Activated naive CD8-positive, alpha-beta T cell treated with anti-CD3 and anti-CD28 coated beads for 36 hours (primary cell): ENCODE data around the gene ALG14. TPM values are rescaled to one million over a fixed set of nuclear protein-coding genes. Genes with fewer than 3 reads are reported as not detected.
"Not testable (repeated sequence)": the region's sequence is repeated elsewhere in the genome, so short reads cannot be mapped to it uniquely, and the experiment has no call there.

Source experiments
- DNase-seq: peaks from one replicate; pipeline ENCODE4 v3.0.0; 2021
- H3K27ac Mint-ChIP-seq: one replicate; pipeline ENCODE4 v1.8.0; 2022; ENCODE audit warnings: mild to moderate bottlenecking, moderate library complexity, mixed read lengths
- H3K27me3 Mint-ChIP-seq: one replicate; pipeline ENCODE4 v1.8.0; 2022; ENCODE audit warnings: mild to moderate bottlenecking, mixed read lengths
- H3K36me3 Mint-ChIP-seq: one replicate; pipeline ENCODE4 v1.8.0; 2021; ENCODE audit warnings: mild to moderate bottlenecking, mixed read lengths
- H3K4me1 Mint-ChIP-seq: one replicate; pipeline ENCODE4 v1.8.0; 2021; ENCODE audit warnings: mixed read lengths
- H3K4me3 Mint-ChIP-seq: one replicate; pipeline ENCODE4 v1.8.0; 2022; ENCODE audit warnings: mild to moderate bottlenecking, moderate library complexity, mixed read lengths
- H3K9me3 Mint-ChIP-seq: one replicate; pipeline ENCODE4 v1.8.0; 2022; ENCODE audit warnings: mixed read lengths
- total RNA-seq, 2 experiments: library from RNA; stranded (reverse); gene quantifications; one replicate each; pipeline ENCODE4 v1.2.3, GENCODE V29; 2021

ALG14 gene
- total RNA-seq, 2 experiments from 2014 or later, result 4.1 to 4.8 TPM

DNA sequence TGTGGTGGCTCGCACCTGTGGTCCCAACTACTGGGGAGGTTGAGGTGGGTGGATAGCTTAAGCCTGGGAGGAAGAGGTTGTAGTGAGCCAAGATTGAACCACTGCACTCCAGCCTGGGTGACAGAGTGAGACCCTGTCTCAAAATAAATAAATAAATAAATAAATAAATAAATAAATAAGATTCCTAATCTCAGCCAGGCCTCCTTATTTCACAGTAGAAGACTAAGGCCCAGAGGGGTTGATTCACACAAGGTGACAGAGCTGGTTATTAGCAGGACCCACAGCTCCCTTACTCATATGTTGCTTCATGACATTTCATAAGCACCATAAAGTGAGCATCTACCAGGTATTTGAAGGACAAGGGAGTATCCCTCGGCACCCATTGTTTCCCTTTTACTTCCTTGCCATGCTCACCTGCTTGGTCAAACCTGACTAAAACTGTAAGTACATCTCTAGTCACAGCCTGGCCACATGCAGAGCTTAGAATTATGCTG is 32.7 kb downstream of the ALG14 start:
- H3K36me3 Mint-ChIP-seq, result no peaks in the 10 kb centered on the region
- H3K4me1 Mint-ChIP-seq, result no peaks in the 10 kb centered on the region
- no peaks in the 10 kb centered on the region for H3K27me3 Mint-ChIP-seq
- no peak for DNase-seq
- H3K9me3 Mint-ChIP-seq, result no peaks in the 10 kb centered on the region
- no peak overlapping the region for H3K4me3 Mint-ChIP-seq
- H3K27ac Mint-ChIP-seq, result no peak overlapping the region

DNA sequence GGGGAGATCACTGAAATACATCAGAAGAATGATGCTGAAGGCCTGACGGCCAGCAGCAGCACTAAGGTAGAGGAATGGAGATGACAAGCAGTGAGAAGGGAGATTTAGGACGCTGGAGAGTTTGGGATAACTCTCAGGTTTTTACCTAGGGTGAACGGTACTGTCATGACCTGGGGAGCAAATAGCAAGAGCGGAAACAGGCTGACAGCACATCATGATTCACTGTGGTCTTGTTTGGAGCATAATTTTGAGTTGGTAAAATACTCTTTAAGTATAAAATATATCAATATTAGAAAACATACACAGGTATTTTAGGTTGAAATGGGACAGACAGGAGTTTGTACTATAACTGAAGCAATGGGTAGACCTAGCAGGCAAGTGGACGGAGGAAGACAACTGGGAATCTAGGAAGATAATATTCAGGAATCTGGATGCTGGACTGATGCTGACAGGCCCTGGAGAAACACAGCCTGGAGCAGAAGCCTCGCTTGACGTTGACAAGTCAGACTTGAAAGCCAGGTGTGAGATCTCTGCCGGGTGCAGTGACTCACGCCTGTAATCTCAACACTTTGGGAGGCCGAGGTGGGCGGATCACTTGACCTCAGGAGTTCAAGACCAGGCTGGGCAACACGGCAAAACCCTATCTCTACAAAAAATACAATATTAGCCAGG is 33.3 kb downstream of the ALG14 start:
- Mint-ChIP-seq H3K4me3 (no peak overlapping the region), H3K27me3 (no peaks in the 10 kb centered on the region), H3K4me1 (no peaks in the 10 kb centered on the region), H3K36me3 (no peaks in the 10 kb centered on the region), H3K9me3 (no peaks in the 10 kb centered on the region), H3K27ac (no peak overlapping the region)
- no peak for DNase-seq

GRCh38 chr1:95035536-95035935 is 37.2 kb downstream of the ALG14 start:
- no peak for DNase-seq
- Mint-ChIP-seq H3K27me3 (no peaks in the 10 kb centered on the region), H3K4me3 (no peak overlapping the region), H3K36me3 (peaks cover 1% of the 10 kb centered on the region), H3K27ac (no peak overlapping the region), H3K4me1 (no peaks in the 10 kb centered on the region), H3K9me3 (no peaks in the 10 kb centered on the region)

DNA sequence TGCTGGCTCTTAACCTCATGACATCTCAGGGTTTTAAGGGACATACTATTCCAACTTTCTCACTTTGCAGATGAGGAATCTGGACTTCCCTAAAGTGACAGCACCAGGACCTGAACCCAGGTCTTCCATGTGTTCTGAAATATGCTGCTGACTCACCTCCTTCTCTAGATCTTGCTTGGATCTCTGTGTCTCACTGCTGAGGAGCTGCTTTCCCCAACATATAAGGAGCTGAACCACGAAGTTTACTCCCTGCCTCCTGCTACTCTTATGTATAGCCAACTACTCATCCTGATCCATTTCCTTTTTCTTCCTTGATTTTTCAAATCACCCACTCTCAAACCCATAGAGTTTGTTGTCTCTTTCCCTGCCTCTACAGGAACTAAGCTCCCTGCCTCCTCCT is 38.2 kb downstream of the ALG14 start:
- H3K36me3 Mint-ChIP-seq, result peaks cover 1% of the 10 kb centered on the region
- H3K9me3 Mint-ChIP-seq, result no peaks in the 10 kb centered on the region
- H3K27me3 Mint-ChIP-seq, result no peaks in the 10 kb centered on the region
- no peaks in the 10 kb centered on the region for H3K4me1 Mint-ChIP-seq
- DNase-seq, result no peak
- H3K4me3 Mint-ChIP-seq, result no peak overlapping the region
- H3K27ac Mint-ChIP-seq, result no peak overlapping the region

DNA sequence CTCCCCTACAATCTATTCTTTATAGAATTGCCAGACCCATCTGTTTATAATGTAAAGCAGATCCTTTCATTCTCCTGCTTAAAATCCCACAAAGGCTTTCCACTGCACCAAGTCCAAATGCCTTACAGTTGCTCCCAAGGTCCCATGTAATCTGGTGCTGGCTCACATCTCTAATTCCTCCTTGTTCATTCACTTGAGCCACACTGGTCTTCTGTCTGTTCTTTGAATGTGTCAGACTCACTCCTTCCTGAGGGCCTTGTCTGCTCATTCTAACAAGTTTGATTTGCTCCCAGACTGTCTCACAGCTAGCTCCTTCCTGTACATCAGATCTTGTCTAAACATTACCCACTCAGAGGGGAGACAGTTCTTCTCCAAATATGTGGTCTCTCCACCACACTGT is 38.9 kb downstream of the ALG14 start:
- DNase-seq, result no peak
- Mint-ChIP-seq H3K4me3 (no peak overlapping the region), H3K27me3 (no peaks in the 10 kb centered on the region), H3K27ac (no peak overlapping the region), H3K9me3 (peaks cover 4% of the 10 kb centered on the region), H3K36me3 (peaks cover 1% of the 10 kb centered on the region), H3K4me1 (no peaks in the 10 kb centered on the region)

DNA sequence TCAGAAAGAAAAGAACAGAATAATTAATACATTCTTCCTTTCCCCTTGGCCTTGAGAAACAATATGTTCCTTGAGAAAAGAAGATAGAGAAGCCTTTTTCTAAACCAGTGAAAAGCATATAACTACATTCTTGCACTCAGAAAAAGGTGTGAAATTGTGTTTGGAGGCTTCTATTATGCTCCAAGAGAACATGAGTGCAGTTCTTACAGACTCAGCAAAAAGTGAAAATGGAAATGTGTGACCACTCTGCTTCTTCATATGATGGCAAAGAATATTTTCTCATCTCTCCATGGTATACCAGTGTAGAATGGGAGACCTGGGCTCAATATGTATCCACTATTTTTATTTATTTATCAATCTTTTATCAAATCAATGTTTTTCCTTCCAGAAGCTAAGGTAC is 43.2 kb downstream of the ALG14 start:
- Mint-ChIP-seq H3K4me1 (no peaks in the 10 kb centered on the region), H3K27ac (no peak overlapping the region), H3K9me3 (peaks cover 7% of the 10 kb centered on the region), H3K27me3 (no peaks in the 10 kb centered on the region), H3K36me3 (peaks cover 9% of the 10 kb centered on the region), H3K4me3 (no peak overlapping the region)
- no peak for DNase-seq

DNA sequence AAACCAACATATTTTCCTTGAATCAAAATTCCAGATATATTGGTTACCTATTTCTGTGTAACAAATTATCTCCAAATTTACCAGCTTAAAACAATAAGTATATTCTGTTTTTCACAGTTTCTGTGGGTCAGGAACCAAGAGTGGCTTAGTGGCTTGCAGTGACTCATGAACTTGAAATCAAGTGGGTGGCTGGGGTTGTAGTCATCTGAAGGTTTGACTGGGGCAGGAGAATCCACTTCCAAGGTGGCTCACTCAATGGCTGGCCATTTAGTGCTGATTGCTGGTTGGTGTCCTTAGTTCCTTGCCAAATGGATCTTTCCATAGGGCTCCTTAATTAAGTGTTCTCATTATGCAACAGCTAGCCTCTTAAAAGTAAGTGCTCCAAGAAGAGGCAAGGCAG is 43.8 kb downstream of the ALG14 start:
- H3K27me3 Mint-ChIP-seq, result no peaks in the 10 kb centered on the region
- H3K36me3 Mint-ChIP-seq, result peaks cover 9% of the 10 kb centered on the region
- H3K9me3 Mint-ChIP-seq, result peaks cover 7% of the 10 kb centered on the region
- H3K4me3 Mint-ChIP-seq, result no peak overlapping the region
- DNase-seq, result no peak
- H3K4me1 Mint-ChIP-seq, result no peaks in the 10 kb centered on the region
- H3K27ac Mint-ChIP-seq, result no peak overlapping the region

GRCh38 chr1:95027046-95027445 is 45.7 kb downstream of the ALG14 start:
- no peaks in the 10 kb centered on the region for H3K4me1 Mint-ChIP-seq
- H3K9me3 Mint-ChIP-seq, result peaks cover 7% of the 10 kb centered on the region
- H3K36me3 Mint-ChIP-seq, result peaks cover 10% of the 10 kb centered on the region
- no peak overlapping the region for H3K27ac Mint-ChIP-seq
- H3K27me3 Mint-ChIP-seq, result no peaks in the 10 kb centered on the region
- no peak for DNase-seq
- no peak overlapping the region for H3K4me3 Mint-ChIP-seq

DNA sequence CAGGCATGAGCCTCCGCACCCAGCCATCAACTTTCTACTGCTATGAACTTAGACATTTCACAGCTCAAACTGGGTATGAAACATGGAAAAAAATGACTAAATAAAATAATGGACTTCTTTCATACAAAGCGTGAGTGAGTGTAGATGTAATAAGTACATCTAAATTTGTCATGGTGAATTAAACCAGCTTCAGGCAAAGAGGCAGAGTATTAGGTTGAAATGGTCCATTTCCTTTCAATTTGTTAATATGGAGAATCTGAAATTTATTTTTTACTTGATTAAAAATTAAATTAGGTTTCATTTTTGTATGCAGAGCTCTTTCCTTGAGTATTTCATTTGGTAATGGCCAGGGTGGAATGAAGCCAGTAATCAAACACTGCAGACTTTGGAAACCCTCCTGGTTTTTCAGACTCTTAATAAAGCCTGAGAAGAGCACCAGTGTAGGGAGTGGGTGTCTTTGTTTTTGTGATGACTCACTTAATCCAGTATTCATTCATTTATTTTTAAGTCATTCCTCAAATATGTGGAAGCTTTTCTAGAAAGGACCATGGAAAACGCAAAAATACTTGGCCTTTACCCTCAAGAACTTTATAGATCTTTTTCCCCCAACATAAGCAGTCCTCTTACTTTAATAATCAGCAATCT is 49.2 kb downstream of the ALG14 start:
- H3K27me3 Mint-ChIP-seq, result no peaks in the 10 kb centered on the region
- peaks cover 13% of the 10 kb centered on the region for H3K36me3 Mint-ChIP-seq
- peaks cover 5% of the 10 kb centered on the region for H3K4me1 Mint-ChIP-seq
- H3K4me3 Mint-ChIP-seq, result no peak overlapping the region
- no peak for DNase-seq
- H3K27ac Mint-ChIP-seq, result no peak overlapping the region
- peaks cover 1% of the 10 kb centered on the region for H3K9me3 Mint-ChIP-seq

DNA sequence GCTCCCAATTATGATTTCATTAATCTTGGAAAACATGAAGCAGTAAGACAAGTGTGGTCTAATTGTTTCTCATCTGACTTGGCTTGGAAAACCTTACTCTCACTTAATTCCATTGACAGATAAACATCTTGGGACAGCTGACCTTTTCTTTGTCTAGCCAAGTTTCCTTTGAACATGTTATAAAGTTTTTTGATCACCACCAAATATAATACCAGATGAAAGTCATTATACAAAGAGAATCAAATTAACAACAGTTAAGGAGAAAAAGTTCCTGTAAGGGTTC is 50.2 kb downstream of the ALG14 start:
- Mint-ChIP-seq H3K9me3 (peaks cover 1% of the 10 kb centered on the region), H3K4me1 (peaks cover 5% of the 10 kb centered on the region), H3K4me3 (no peak overlapping the region), H3K27ac (no peak overlapping the region), H3K36me3 (peaks cover 13% of the 10 kb centered on the region), H3K27me3 (no peaks in the 10 kb centered on the region)
- no peak for DNase-seq

- H3K9me3 Mint-ChIP-seq, result peaks cover 1% of the 10 kb centered on the region
- peaks cover 13% of the 10 kb centered on the region for H3K36me3 Mint-ChIP-seq
- no peak overlapping the region for H3K4me3 Mint-ChIP-seq
- no peak overlapping the region for H3K27ac Mint-ChIP-seq
- no peak for DNase-seq
- peaks cover 5% of the 10 kb centered on the region for H3K4me1 Mint-ChIP-seq
- no peaks in the 10 kb centered on the region for H3K27me3 Mint-ChIP-seq
Measured at GRCh38 chr1:95021805-95022643, 50.7 kb downstream of the ALG14 start.

- peaks cover 12% of the 10 kb centered on the region for H3K36me3 Mint-ChIP-seq
- no peak for DNase-seq
- H3K27me3 Mint-ChIP-seq, result no peaks in the 10 kb centered on the region
- peaks cover 5% of the 10 kb centered on the region for H3K4me1 Mint-ChIP-seq
- no peak overlapping the region for H3K4me3 Mint-ChIP-seq
- H3K27ac Mint-ChIP-seq, result no peak overlapping the region
- H3K9me3 Mint-ChIP-seq, result peaks cover 1% of the 10 kb centered on the region
Measured at GRCh38 chr1:95021119-95021518, 51.6 kb downstream of the ALG14 start.

DNA sequence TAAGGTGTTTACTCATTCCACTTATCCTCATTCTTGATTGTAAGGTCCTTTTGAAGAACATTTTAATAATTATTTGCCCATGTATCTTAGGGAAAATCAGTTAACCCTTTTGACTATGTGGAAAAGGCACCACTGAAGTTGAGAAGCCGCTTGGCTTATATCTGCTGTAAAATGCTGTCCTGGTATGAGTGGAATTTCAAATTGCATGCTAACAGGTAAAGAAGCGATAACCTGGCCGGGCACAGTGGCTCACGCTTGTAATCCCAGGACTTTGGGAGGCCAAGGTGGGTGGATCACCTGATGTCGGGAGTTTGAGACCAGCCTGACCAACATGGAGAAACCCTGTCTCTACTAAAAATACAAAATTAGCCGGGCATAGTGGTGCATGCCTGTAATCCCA is 53.3 kb downstream of the ALG14 start:
- not testable (repeated sequence) for H3K27ac Mint-ChIP-seq, H3K36me3 Mint-ChIP-seq, H3K9me3 Mint-ChIP-seq, H3K4me3 Mint-ChIP-seq, DNase-seq, H3K27me3 Mint-ChIP-seq, H3K4me1 Mint-ChIP-seq

DNA sequence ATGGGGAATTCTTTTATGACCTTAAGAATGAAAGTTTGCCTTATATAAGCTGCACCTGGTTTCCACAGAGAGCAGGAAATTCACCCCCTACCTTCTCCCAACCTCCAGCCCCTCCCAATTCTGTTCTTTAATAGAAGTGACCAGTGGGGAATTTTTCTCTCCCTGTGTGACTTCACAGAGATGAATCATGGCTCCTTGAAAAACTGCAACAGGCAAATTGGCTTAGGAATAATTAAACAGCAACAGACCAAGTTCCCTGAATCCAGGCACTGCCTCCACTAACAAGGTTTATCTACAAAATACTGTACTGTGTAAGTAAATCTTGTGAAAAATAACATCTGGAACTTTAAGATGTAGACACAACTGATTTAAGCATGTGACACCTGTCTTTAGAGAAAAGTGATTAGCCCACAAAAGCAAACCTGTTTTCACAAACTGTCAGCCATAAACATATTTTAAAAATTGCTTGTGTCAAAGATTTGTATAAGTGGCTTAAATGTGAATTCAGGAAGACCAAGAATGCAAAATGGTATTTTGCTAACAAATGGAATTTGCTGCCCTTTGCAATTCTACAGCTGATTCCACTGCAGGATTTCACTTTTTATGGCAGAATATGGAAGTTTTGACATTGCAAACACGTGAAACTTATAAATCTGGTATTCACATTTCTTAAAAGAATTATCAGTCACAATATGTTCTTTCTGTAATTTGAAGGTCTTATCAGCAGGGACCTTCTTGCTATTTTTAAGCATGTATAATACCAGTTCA is 54.0 kb downstream of the ALG14 start:
- Mint-ChIP-seq H3K9me3 (no peaks in the 10 kb centered on the region), H3K27ac (no peak overlapping the region), H3K4me3 (no peak overlapping the region), H3K36me3 (peaks cover 8% of the 10 kb centered on the region), H3K27me3 (no peaks in the 10 kb centered on the region), H3K4me1 (peaks cover 5% of the 10 kb centered on the region)
- no peak for DNase-seq

- no peaks in the 10 kb centered on the region for H3K27me3 Mint-ChIP-seq
- no peaks in the 10 kb centered on the region for H3K9me3 Mint-ChIP-seq
- peaks cover 5% of the 10 kb centered on the region for H3K4me1 Mint-ChIP-seq
- peaks cover 8% of the 10 kb centered on the region for H3K36me3 Mint-ChIP-seq
- H3K27ac Mint-ChIP-seq, result no peak overlapping the region
- no peak overlapping the region for H3K4me3 Mint-ChIP-seq
- DNase-seq, result no peak
Measured at GRCh38 chr1:95017775-95018174, 55.0 kb downstream of the ALG14 start.
